BJ (cell line): ENCODE results near the gene CLEC16A. TPM values are rescaled to one million over a fixed set of nuclear protein-coding genes. Genes with fewer than 3 reads are reported as not detected.

Experiments used
- CTCF ChIA-PET: fragments of 350-600 bp; formaldehyde crosslinking; extraction: SDS; loops from one replicate; lab custom pipeline; 2021; ENCODE audit warnings: antibody characterized with exemption, inconsistent platforms; lab: Yijun Ruan, JAX
- POLR2A ChIA-PET: fragments of 300-600 bp; sonication (Branson Sonifier 250); formaldehyde crosslinking; extraction: SDS; loops from one replicate; lab custom pipeline; 2021; ENCODE audit warnings: antibody characterized with exemption; lab: Charles Lee
- DNase-seq: peaks from one replicate; pipeline ENCODE4 v3.0.0-alpha.2; 2011; ENCODE audit warnings: low read depth
- H3K27me3 ChIP-seq: 2 replicates; pipeline ENCODE4 v1.6.0; 2011; ENCODE audit warnings: low read length; ENCODE audit not compliant: control insufficient read depth, insufficient read depth
- H3K36me3 ChIP-seq: 2 replicates; pipeline ENCODE4 v1.5.1; 2011; ENCODE audit warnings: low read length; ENCODE audit not compliant: control insufficient read depth, insufficient read depth
- H3K4me3 ChIP-seq: 2 replicates; pipeline ENCODE4 v1.5.1; 2011; ENCODE audit warnings: low read depth, mild to moderate bottlenecking, control low read depth, low read length
- CTCF ChIP-seq: IDR thresholded peaks from 2 replicates; pipeline ENCODE4 v1.5.1; 2011; ENCODE audit warnings: low read depth, mild to moderate bottlenecking, control low read depth, inconsistent platforms, low read length, moderate library complexity; ENCODE audit not compliant: insufficient read depth
- polyA plus RNA-seq: library from polyadenylated mRNA; depleted of rRNA; stranded (reverse); fragments of >200 nt; gene quantifications from 2 replicates; pipeline ENCODE4 v1.2.3, GENCODE V29; 2011

CLEC16A gene
- polyA plus RNA-seq, 1 experiment = 8.7 TPM

GRCh38 chr16:11180489-11180888 is 236.1 kb downstream of the CLEC16A start:
- no peak for DNase-seq
- Histone ChIP-seq H3K4me3 (no peak overlapping the region), H3K27me3 (no peaks in the 10 kb centered on the region), H3K36me3 (peaks cover 9% of the 10 kb centered on the region)
- no peak for TF ChIP-seq CTCF
- ChIA-PET POLR2A (no interaction called here), CTCF (no interaction called here)

GRCh38 chr16:11181242-11181898 is 237.0 kb downstream of the CLEC16A start:
- no peak for DNase-seq
- no peaks in the 10 kb centered on the region for H3K27me3 ChIP-seq
- H3K4me3 ChIP-seq = no peak overlapping the region
- CTCF ChIA-PET = no interaction called here
- H3K36me3 ChIP-seq = peaks cover 8% of the 10 kb centered on the region
- POLR2A ChIA-PET = no interaction called here
- no peak for TF ChIP-seq CTCF

- ChIA-PET CTCF (no interaction called here), POLR2A (no interaction called here)
- no peak for TF ChIP-seq CTCF
Observed at GRCh38 chr16:11181899-11182279, 237.5 kb downstream of the CLEC16A start.

GRCh38 chr16:11182411-11182810 is 238.0 kb downstream of the CLEC16A start:
- ChIA-PET POLR2A (no interaction called here), CTCF (no interaction called here)
- no peak for TF ChIP-seq CTCF
- DNase-seq = no peak
- no peak overlapping the region for H3K4me3 ChIP-seq
- H3K36me3 ChIP-seq = peaks cover 8% of the 10 kb centered on the region
- no peaks in the 10 kb centered on the region for H3K27me3 ChIP-seq

More at GRCh38 chr16:11181899-11182279, 237.5 kb downstream of the CLEC16A start:
- Histone ChIP-seq H3K4me3 (no peak overlapping the region), H3K27me3 (no peaks in the 10 kb centered on the region), H3K36me3 (peaks cover 8% of the 10 kb centered on the region)
- no peak for DNase-seq

GRCh38 chr16:11183035-11183812 is 238.9 kb downstream of the CLEC16A start:
- CTCF ChIA-PET = interaction anchor here (1.7 kb wide), 1 partner anchor 72 kb away, joined by 3 read pairs; no protein-coding TSS in a partner anchor
- no peak overlapping the region for H3K4me3 ChIP-seq
- POLR2A ChIA-PET = no interaction called here
- H3K36me3 ChIP-seq = peaks cover 8% of the 10 kb centered on the region
- no peak for DNase-seq
- no peak for TF ChIP-seq CTCF
- H3K27me3 ChIP-seq = no peaks in the 10 kb centered on the region
